Upper lobe of left lung (tissue), 6 donors: Measurements from ENCODE around the gene DOCK6. TPM values are rescaled to one million over a fixed set of nuclear protein-coding genes. Genes with fewer than 3 reads are reported as not detected.

Source experiments
- ATAC-seq, 2 donors: fragments of 200-7000 bp; cut with Tn5 transposase; one replicate each; pipeline ENCODE4 v1.9.1; 2022; ENCODE audit warnings: mild to moderate bottlenecking in 2 of 2, moderate library complexity in 2 of 2; ENCODE audit not compliant: low FRiP score in 2 of 2
- DNase-seq, 2 donors: peaks; one replicate each; pipeline ENCODE4 v3.0.0-alpha.2; 2019 to 2020
- H3K27ac ChIP-seq, 4 donors: fragments of 200-600 bp; sonication (generic); one replicate each; pipeline ENCODE4 v1.5.1; 2016 to 2019
- H3K27me3 ChIP-seq, 4 donors: fragments of 200-600 bp; sonication (generic); one replicate each; pipeline ENCODE4 v1.5.1; 2017 to 2019
- H3K36me3 ChIP-seq, 4 donors: fragments of 200-600 bp; sonication (generic); one replicate each; pipeline ENCODE4 v1.5.1; 2016 to 2019
- H3K4me1 ChIP-seq, 4 donors: fragments of 200-600 bp; sonication (generic); one replicate each; pipeline ENCODE4 v1.5.1; 2018 to 2019
- H3K4me3 ChIP-seq, 4 donors: fragments of 200-600 bp; sonication (generic); one replicate each; pipeline ENCODE4 v1.5.1; 2017 to 2019; ENCODE audit warnings: mild to moderate bottlenecking in 2 of 4, moderate library complexity in 1 of 4
- H3K9me3 ChIP-seq, 4 donors: fragments of 200-600 bp; sonication (generic); one replicate each; pipeline ENCODE4 v1.5.1; 2018 to 2019
- CTCF ChIP-seq, 6 experiments: fragments of 450-650 bp in 4 of 6; fragments of 200-600 bp in 2 of 6; sonication (generic) in 2 of 6; IDR thresholded peaks; one replicate each; pipeline ENCODE4 v1.5.1; 2016 to 2019; ENCODE audit warnings: antibody characterized with exemption in 6 of 6
- EP300 ChIP-seq, 4 donors: sonication (generic); formaldehyde crosslinking; IDR thresholded peaks; one replicate each; pipeline ENCODE4 v1.5.1; 2017; ENCODE audit warnings: antibody characterized with exemption in 4 of 4, control low read depth in 2 of 4
- POLR2A ChIP-seq, 4 donors: fragments of 450-650 bp; IDR thresholded peaks; one replicate each; pipeline ENCODE4 v1.5.1; 2016 to 2017; ENCODE audit warnings: antibody characterized with exemption in 4 of 4, mild to moderate bottlenecking in 2 of 4
- POLR2AphosphoS5 ChIP-seq, 2 donors: sonication (generic); formaldehyde crosslinking; IDR thresholded peaks; one replicate each; pipeline ENCODE4 v1.5.1; 2017; ENCODE audit warnings: antibody characterized with exemption in 2 of 2
- WGBS, 2 donors: methylation state at CpG; one replicate each; pipeline ENCODE4 v1.1.5; 2017 to 2018; 5-methylcytosine and 5-hydroxymethylcytosine counted together
- total RNA-seq, 6 donors: library from RNA; depleted of rRNA in 4 of 6; stranded (reverse); fragments of >200 nt in 4 of 6; gene quantifications; one replicate each; pipeline versions ENCODE4 v1.1.0 to v1.2.1, GENCODE V29; 2016 to 2021
- donor health status: DM: no; HTN: no; CAD: no; lungs with moderate emphysema.
- donor health status: DM: no; HTN: yes; CAD: no; lungs with severe emphysema.

The DOCK6 gene
- total RNA-seq, 6 donors from 2014 or later, result 34.5 to 203 (median 116) TPM

- ATAC-seq (no peak), DNase-seq (no peak)
- Histone ChIP-seq H3K9me3 (peaks cover 0 to 4% (median 0%) of the 10 kb centered on the region in 4 donors), H3K4me1 (no peaks in the 10 kb centered on the region), H3K27ac (no peak overlapping the region), H3K27me3 (no peaks in the 10 kb centered on the region), H3K4me3 (no peak overlapping the region), H3K36me3 (peaks cover 0 to 98% (median 55%) of the 10 kb centered on the region in 4 donors)
- TF ChIP-seq EP300 (IDR thresholded peaks at IDR 0.05) (no peak), CTCF (IDR thresholded peaks at IDR 0.05) (no peak), POLR2A (IDR thresholded peaks at IDR 0.05) (no peak), POLR2AphosphoS5 (IDR thresholded peaks at IDR 0.05) (no peak)
- 83% methylated on average over 5 of the region's 5 CpGs for WGBS, 2 donors
Measured at GRCh38 chr19:11234486-11235075, 27.7 kb downstream of the DOCK6 start.

GRCh38 chr19:11233073-11233472 is 29.3 kb downstream of the DOCK6 start:
- WGBS, 2 donors, result 90 to 92% methylated on average over 12 to 15 of the region's 15 CpGs
- Histone ChIP-seq H3K9me3 (no peaks in the 10 kb centered on the region), H3K27me3 (no peaks in the 10 kb centered on the region), H3K4me1 (no peaks in the 10 kb centered on the region), H3K36me3 (peaks cover 0 to 98% (median 50%) of the 10 kb centered on the region in 4 donors), H3K27ac (no peak overlapping the region), H3K4me3 (no peak overlapping the region)
- DNase-seq (peak in 1 of 2 donors; percentile 71), ATAC-seq (no peak)
- TF ChIP-seq EP300 (IDR thresholded peaks at IDR 0.05) (no peak), POLR2A (IDR thresholded peaks at IDR 0.05) (no peak)

- 89 to 93% methylated on average over 4 of the region's 4 CpGs for WGBS, 2 donors
- Histone ChIP-seq H3K27me3 (no peaks in the 10 kb centered on the region), H3K9me3 (no peaks in the 10 kb centered on the region), H3K4me3 (no peak overlapping the region), H3K4me1 (no peaks in the 10 kb centered on the region), H3K36me3 (peaks cover 0 to 98% (median 49%) of the 10 kb centered on the region in 4 donors), H3K27ac (no peak overlapping the region)
- DNase-seq, result no peak
- TF ChIP-seq CTCF (IDR thresholded peaks at IDR 0.05) (no peak), EP300 (IDR thresholded peaks at IDR 0.05) (no peak), POLR2AphosphoS5 (IDR thresholded peaks at IDR 0.05) (no peak), POLR2A (IDR thresholded peaks at IDR 0.05) (no peak)
- ATAC-seq, result peak in 1 of 2 donors; percentile 22
Measured at GRCh38 chr19:11232555-11232954, 29.8 kb downstream of the DOCK6 start.

- no peak overlapping the region for H3K27ac ChIP-seq
- ATAC-seq (no peak), DNase-seq (no peak)
- H3K4me3 ChIP-seq, result no peak overlapping the region
- no peaks in the 10 kb centered on the region for H3K9me3 ChIP-seq
- no peaks in the 10 kb centered on the region for H3K4me1 ChIP-seq
- 92 to 97% methylated on average over 7 of the region's 7 CpGs for WGBS, 2 donors
- H3K27me3 ChIP-seq, result no peaks in the 10 kb centered on the region
- H3K36me3 ChIP-seq, result peaks cover 0 to 99% (median 46%) of the 10 kb centered on the region in 4 donors
- TF ChIP-seq CTCF (IDR thresholded peaks at IDR 0.05), result no peak
- no peak for TF ChIP-seq EP300 (IDR thresholded peaks at IDR 0.05)
- TF ChIP-seq POLR2AphosphoS5 (IDR thresholded peaks at IDR 0.05), result no peak
- TF ChIP-seq POLR2A (IDR thresholded peaks at IDR 0.05), result no peak
Measured at GRCh38 chr19:11230621-11231386, 31.5 kb downstream of the DOCK6 start.

GRCh38 chr19:11227195-11227886 is 35.0 kb downstream of the DOCK6 start:
- H3K9me3 ChIP-seq, result no peaks in the 10 kb centered on the region
- TF ChIP-seq POLR2A (IDR thresholded peaks at IDR 0.05), result no peak
- WGBS, 2 donors, result 86 to 93% methylated on average over 7 to 14 of the region's 14 CpGs
- H3K4me3 ChIP-seq, result no peak overlapping the region
- H3K4me1 ChIP-seq, result no peaks in the 10 kb centered on the region
- H3K36me3 ChIP-seq, result peaks cover 0 to 99% (median 46%) of the 10 kb centered on the region in 4 donors
- no peaks in the 10 kb centered on the region for H3K27me3 ChIP-seq
- H3K27ac ChIP-seq, result no peak overlapping the region
- ATAC-seq (no peak), DNase-seq (peak in 1 of 2 donors; percentile 46)
